Ishikawa (cell line): ENCODE data around the gene TMEM181.

Source experiments
- CREB1 ChIP-seq: IDR thresholded peaks from 2 replicates; pipeline ENCODE4 v1.6.1; 2012; ENCODE audit warnings: low read depth
- EGR1 ChIP-seq: IDR thresholded peaks from 2 replicates; pipeline ENCODE4 v1.6.1; 2012
- FOXM1 ChIP-seq: IDR thresholded peaks from 2 replicates; pipeline ENCODE4 v1.6.1; 2012; ENCODE audit warnings: low read depth, borderline replicate concordance
- RAD21 ChIP-seq: IDR thresholded peaks from 2 replicates; pipeline ENCODE4 v1.6.1; 2012; ENCODE audit warnings: low read depth
- TAF1 ChIP-seq: IDR thresholded peaks from 2 replicates; pipeline ENCODE4 v1.6.1; 2012; ENCODE audit warnings: low read depth, mild to moderate bottlenecking
- TEAD4 ChIP-seq: IDR thresholded peaks from 2 replicates; pipeline ENCODE4 v1.6.1; 2012
- YY1 ChIP-seq: IDR thresholded peaks from 2 replicates; pipeline ENCODE4 v1.6.1; 2012; ENCODE audit warnings: low read depth
- TF ChIP-seq, protein P1 (sequence below): IDR thresholded peaks from 2 replicates; pipeline ENCODE4 v1.6.1; 2012; ENCODE audit warnings: low read depth, mild to moderate bottlenecking
- TF ChIP-seq, protein P2 (sequence below): IDR thresholded peaks from 2 replicates; pipeline ENCODE4 v1.6.1; 2012

DNA sequence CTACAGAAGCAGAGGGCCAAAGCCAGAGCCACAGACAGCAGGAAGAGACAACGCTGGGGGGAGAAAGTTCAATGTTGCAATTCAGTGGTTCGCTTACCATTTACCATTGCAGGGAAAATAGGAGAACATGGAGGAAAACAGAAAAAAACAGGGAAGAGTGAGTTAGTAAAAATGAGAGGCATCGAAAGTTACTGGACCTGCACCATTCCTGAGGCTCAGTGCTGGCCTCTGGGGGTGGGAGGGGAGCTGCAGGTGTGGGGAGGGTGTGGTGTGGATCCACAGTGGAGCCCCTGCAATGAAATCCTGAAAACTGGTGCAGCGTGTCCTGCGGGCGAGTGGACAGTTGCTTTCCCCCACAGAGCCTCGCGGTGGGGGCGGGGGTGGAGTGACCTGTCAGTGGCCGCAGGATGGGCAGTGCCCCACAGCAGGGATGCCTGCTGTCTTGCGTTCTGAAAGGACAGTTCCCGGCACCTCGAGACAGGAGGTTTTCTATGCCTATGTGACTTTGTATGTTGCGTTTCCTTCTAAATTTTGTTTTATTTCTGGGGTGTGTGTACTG lies 5.7 kb downstream of the TMEM181 start:
- TF ChIP-seq TAF1 (no peak), TEAD4 (no peak), CREB1 (no peak), FOXM1 (no peak), EGR1 (no peak), YY1 (no peak), RAD21 (no peak)
- TF ChIP-seq, protein P1, sequence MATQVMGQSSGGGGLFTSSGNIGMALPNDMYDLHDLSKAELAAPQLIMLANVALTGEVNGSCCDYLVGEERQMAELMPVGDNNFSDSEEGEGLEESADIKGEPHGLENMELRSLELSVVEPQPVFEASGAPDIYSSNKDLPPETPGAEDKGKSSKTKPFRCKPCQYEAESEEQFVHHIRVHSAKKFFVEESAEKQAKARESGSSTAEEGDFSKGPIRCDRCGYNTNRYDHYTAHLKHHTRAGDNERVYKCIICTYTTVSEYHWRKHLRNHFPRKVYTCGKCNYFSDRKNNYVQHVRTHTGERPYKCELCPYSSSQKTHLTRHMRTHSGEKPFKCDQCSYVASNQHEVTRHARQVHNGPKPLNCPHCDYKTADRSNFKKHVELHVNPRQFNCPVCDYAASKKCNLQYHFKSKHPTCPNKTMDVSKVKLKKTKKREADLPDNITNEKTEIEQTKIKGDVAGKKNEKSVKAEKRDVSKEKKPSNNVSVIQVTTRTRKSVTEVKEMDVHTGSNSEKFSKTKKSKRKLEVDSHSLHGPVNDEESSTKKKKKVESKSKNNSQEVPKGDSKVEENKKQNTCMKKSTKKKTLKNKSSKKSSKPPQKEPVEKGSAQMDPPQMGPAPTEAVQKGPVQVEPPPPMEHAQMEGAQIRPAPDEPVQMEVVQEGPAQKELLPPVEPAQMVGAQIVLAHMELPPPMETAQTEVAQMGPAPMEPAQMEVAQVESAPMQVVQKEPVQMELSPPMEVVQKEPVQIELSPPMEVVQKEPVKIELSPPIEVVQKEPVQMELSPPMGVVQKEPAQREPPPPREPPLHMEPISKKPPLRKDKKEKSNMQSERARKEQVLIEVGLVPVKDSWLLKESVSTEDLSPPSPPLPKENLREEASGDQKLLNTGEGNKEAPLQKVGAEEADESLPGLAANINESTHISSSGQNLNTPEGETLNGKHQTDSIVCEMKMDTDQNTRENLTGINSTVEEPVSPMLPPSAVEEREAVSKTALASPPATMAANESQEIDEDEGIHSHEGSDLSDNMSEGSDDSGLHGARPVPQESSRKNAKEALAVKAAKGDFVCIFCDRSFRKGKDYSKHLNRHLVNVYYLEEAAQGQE: no peak
- TF ChIP-seq, protein P2, sequence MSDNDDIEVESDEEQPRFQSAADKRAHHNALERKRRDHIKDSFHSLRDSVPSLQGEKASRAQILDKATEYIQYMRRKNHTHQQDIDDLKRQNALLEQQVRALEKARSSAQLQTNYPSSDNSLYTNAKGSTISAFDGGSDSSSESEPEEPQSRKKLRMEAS: no peak
